Right lung (tissue), 10 donors: ENCODE results near the gene PRAMEF1. TPM values are rescaled to one million over a fixed set of nuclear protein-coding genes. Genes with fewer than 3 reads are reported as not detected.
A peak's percentile ranks its signal among the peaks of the same experiment; 100 is the strongest.
"Not testable (repeated sequence)": the region's sequence is repeated elsewhere in the genome, so short reads cannot be mapped to it uniquely, and the experiment has no call there.

Source experiments
- DNase-seq, 2 donors: peaks; one replicate each; pipeline ENCODE4 v3.0.0-alpha.2; 2013
- long read RNA-seq, 8 donors: transcript quantifications; one replicate each; lab custom pipeline, GENCODE V29; 2026
- polyA plus RNA-seq, 5 donors: library from polyadenylated mRNA; unstranded; fragments of 120-200 nt; gene quantifications; one replicate each; pipeline versions ENCODE4 v1.2.1 to v1.2.3, GENCODE V29; 2013; ENCODE audit warnings: inconsistent platforms in 1 of 5, low replicate concordance in 1 of 5; ENCODE audit not compliant: insufficient read length in 5 of 5, insufficient read depth in 1 of 5

The PRAMEF1 gene, protein sequence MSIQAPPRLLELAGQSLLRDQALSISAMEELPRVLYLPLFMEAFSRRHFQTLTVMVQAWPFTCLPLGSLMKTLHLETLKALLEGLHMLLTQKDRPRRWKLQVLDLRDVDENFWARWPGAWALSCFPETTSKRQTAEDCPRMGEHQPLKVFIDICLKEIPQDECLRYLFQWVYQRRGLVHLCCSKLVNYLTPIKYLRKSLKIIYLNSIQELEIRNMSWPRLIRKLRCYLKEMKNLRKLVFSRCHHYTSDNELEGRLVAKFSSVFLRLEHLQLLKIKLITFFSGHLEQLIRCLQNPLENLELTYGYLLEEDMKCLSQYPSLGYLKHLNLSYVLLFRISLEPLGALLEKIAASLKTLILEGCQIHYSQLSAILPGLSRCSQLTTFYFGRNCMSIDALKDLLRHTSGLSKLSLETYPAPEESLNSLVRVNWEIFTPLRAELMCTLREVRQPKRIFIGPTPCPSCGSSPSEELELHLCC
- not detected for polyA plus RNA-seq
- long read RNA-seq, donor 1: 0 reads
- long read RNA-seq, donor 2: 0 reads
- long read RNA-seq, donor 3: 0 reads
- long read RNA-seq, donor 4: 0 reads
- long read RNA-seq, donor 5: 0 reads
- long read RNA-seq, donor 6: 0 reads
- long read RNA-seq, donor 7: 0 reads
- long read RNA-seq, donor 8: 0 reads

DNA sequence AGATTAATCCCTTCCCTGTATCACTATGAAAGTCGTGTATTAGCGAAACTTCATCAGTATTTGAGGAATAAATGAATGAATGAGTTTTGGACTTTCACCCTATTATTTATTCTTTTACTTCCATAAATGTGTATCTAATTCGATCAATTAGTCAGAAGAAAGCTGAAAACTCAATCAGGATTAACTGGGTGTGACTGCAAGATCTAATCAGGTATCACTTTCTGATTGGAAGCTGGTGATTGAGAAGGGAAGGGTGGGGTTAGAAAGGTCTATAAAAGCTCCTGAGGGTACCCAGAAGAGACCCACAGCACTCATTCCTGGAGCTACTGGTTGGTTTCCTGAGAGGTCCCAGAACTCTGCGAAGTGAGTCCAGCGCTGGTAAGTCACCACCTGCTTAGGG is at the start of gene PRAMEF1:
TSS of gene PRAMEF1 (plus strand) at position 301 of the 400 bp plus-strand sequence. CDS start 1,831 bp downstream, outside the sequence.
- not testable (repeated sequence) for DNase-seq

DNA sequence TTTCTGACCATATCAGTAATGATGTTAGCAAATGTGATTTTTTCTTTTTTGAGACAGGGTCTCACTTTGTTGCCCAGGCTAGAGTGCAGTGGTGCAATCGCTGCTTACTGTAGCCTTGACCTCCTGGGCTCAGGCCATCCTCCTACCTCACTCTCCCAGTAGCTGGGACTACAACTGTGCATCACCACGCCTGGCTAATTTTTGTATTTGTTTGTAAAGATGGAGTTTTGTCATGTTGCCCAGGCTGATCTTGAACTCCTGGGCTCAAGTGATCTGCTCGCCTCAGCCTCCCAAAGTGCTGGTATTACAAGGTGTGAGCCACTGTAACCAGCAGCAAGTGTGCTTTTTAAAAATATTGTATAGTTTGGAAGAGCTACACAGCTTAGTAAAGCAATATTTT is 49.3 kb upstream of the PRAMEF1 start:
- no peak for DNase-seq

DNA sequence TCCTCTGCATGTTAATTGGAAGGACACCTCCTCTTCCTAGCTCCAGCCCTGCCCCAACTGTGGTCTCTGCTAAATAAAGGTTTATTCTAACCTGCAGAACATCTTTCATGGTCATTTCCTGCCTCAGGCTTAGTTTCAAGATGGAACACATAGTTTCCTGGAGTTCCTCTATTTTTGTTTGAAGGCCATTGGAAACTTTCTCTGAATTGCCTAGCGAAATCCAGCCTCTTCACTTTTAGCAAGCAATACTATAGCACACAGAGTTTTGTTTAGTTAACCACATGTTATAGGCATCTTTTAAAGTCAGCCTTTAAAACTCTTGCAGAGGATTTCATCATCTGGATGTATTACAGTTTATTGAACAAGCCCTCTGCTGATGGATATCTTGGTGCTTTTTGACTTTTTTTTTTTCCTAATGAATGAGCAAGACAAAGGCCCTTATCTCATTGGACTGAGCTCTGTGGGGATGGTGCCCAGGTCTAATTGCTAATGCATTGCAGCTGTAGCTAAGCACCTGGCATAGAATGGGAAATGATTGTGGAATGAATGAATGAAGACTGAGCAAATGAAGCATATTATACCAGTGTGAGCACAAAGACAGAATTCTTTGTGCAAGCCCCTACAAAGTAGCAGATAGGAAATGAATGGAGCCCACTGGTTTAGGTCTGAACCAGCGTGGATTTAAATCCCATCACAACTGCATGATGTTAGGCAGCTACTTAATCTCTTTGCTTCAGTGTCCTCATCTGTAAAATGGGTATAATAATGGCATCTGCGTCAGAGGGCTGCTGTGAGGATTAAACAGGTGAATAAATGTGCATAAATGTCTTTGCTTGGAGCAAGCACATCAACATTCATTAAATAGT is 45.8 kb upstream of the PRAMEF1 start:
- no peak for DNase-seq

DNA sequence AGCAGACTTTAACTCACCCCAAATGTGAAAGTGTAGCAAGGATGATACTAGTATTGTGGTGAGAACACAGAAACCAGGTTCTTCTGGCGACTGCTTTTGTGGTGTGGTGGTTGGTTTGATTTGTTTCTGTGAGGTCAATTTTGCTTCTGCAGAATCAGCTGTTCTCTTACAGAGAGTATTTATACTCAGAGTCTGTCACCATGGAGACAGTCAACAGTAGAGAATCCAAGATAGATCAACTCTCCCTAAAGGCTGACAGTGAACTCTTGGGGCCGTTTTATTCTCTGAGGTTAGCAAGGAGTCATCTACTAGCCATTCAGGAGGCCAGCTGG is 45.2 kb upstream of the PRAMEF1 start, which contains the start of gene CFAP107:
TSS of gene CFAP107 (plus strand) at position 209 of the 332 bp plus-strand sequence. CDS start 231 bp downstream, outside the sequence.
- peak in 1 of 2 donors; percentile 16 for DNase-seq

DNA sequence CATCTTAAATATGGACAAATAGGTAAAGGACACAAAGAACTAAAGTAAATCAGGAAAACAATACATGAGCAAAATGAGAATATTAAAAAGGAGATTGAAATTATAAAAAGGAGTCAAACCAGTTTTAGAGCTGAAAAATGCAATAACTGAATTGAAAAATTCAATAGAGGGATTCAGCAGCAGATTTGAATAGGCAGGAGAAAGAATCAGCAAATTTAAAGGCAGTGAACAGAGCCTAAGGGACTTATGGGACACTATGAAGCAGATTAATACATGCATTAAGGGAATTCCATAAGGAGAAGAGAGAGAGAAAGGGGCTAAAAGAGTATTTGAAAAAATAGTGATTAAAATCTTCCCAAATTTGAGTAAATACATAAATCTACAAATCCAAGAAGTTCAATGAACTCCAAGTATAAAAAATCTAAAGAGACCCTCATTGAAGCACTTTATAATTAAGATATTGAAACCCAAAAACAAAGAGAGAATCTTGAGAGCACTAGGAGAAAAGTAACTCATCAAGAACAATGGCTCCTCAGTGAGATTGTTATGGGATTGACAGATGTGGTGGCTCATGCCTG is 42.3 kb upstream of the PRAMEF1 start:
- no peak for DNase-seq

DNA sequence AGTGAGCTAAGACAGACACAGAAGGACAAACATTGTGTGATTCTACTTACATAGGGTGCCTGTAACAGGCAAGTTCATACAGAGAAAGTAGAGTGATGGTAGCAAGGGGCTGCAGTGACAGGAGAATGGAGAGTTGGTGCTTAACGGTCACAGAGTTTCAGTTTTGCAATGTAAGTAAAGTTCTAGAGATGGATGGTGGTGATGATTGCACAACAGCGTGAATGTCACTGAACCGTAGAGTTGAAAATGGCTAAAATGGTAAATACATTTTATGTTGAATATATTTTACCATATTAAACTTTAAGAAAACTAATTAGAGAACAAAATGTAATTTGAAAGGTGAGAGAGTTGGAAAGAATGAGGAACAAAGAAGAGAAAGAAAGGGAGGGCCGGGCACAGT is 36.5 kb upstream of the PRAMEF1 start:
- no peak for DNase-seq

DNA sequence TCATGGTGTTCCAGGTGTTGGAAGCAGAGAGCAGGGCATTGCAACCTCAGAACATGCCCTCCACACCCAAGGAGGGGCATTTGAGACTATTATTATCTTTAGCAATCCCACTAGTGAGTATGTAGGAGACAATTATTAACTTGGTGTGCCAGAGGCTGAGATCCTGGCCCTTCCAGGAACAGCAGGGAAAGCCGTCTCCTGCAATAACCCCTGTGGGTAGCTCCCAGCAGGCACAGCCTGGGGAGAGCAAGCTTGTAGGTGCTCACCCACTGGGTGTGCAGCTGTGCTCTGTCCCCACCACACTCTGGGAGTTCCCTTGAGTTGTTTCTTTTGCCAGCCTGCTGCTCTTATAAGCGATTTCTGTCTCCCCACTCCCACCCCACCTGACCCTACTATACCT is 34.9 kb upstream of the PRAMEF1 start:
- no peak for DNase-seq

DNA sequence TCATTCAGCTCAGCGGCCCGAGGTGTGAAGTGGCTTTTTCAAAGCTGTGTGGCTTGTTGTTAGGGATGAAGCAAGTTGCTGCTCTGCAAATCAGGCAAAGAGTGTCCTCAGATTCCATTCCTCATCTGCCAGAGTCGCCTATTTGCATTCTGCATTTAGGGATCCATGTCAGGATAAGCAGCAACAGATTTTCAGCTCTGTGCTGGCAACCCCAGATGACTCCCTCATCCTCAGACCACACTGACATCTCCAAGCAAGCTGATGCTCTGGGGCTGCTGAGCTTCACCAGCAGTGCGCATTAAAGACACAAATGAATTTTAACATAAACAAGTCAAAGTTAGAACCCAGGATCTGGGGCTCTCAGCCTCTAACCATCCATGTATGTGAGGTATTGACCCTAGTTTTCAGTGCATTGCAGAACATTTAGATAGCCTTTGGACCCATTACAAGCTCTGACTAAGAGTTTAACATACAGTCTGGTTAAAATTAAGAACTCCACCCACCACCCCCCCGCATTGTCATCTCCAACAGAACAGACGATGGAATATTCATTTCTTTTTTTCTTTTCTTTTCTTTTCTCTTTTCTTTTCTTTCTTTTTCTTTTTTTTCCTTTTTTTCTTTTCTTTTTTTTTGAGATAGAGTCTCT is 34.3 kb upstream of the PRAMEF1 start:
- no peak for DNase-seq

DNA sequence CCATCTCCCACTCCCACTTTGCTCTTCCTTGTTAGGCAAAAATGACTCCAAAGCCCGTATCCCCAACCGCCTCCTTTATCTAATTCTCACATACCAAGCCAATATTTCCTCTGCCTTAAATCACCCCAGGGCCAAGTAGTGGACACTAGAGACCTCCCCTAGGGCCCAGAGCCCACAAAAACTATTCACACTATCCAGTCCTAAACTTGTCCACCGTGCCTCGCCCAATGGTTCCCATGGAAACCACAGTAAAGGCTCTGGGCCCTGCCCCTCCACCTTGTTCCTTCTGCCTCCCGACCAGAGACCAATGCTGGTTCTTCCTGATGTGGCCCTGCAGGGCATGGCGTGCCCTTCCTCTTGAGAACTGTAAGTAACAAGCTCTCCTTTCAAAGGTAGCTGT is 33.4 kb upstream of the PRAMEF1 start:
- no peak for DNase-seq

DNA sequence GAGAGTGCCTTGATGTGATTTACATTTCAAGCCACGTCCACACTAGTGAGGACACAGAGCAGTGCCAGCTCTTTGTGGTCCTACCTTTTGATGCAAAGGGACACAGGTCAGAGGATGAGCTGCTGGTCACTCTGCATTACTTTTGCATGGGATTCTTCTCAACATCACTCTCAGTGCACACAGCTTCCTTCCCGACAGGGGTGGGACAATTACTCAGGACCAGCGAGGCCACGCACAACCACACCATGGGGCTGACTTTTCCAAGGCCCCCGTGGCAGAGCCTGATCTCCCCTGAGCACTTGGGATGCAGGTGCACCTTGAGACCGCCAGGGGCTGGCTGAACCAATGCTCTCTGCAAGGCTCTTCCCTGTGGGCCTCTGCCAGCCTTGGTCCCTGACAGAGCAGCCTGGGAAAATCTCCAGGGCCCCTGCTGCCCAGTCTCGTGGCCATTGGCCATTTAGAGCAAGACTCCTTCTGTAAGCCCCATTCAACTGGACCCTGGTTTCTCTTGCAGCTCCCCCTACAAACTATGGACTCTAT is 30.9 kb upstream of the PRAMEF1 start:
- no peak for DNase-seq

DNA sequence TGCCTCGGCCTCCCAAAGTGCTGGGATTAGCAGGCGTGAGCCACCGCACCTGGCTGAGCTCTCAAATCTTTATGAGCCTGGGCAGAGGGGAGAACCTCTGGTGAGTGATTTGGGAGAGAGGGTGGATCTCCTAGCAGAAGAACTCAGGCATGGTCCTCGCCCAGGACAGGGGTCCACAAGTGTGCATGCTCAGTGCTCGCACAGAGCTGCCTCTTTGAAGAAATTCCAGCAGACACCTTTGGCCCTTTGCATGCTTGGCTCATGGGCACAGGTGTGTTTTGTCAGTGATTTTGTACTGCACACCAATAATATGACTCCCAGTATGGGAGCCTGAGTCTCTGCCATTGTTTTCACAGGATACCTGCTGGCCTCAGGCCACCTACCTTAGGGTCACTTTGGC is 29.4 kb upstream of the PRAMEF1 start:
- DNase-seq: no peak

DNA sequence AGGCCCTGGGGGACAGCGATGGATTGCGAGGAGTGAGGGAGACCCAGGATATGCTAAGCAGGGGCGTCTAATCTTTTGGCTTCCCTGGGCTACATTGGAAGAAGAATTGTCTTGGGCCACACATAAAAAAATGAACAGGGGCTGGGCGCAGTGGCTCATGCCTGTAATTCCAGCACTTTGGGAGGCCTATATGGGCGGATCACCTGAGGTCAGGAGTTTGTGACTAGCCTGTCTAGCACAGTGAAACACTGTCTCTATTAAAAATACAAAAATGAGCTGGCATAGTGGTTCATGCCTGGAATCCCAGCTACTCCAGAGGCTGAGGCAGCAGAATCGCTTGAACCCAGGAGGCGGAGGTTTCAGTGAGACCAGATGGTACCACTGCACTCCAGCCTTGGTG is 28.4 kb upstream of the PRAMEF1 start:
- no peak for DNase-seq

DNA sequence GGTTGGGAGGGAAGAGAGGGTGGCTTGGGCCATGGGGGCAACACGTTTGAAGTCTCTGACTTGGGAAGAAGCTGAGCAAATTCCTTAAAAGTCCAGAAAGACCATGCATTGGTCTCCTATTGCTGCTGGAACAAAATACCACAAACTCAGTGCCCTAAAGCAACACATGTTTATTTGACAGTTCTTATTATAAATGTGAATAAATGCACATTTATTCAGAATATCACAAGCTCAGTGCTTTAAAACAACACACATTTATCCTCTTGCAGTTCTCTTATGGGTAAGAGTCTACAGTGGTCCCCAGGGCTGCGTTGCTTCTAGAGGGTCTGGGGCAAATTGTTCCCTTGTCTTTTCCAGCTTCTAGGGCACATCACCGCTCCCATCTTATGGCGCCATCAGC is 27.7 kb upstream of the PRAMEF1 start:
- DNase-seq: no peak

DNA sequence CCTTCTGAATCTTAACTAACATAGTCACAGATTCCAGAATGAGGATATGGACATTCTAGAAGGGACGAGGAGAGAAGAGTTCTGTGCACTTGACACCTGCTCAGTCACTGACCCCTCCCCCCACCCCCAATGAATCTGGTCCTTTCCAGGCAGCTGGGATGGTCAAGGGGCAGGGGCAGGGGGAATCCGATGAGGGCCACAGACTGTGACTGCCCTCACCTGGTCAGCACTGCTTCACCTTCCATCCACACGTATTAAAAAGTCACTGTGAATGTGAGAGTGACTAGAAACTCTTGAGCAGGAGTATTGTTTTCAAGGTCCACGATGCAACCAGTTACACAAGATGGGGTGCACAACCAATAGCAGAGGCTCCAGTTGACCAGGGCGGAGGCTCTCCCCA is 27.2 kb upstream of the PRAMEF1 start:
- DNase-seq: no peak

DNA sequence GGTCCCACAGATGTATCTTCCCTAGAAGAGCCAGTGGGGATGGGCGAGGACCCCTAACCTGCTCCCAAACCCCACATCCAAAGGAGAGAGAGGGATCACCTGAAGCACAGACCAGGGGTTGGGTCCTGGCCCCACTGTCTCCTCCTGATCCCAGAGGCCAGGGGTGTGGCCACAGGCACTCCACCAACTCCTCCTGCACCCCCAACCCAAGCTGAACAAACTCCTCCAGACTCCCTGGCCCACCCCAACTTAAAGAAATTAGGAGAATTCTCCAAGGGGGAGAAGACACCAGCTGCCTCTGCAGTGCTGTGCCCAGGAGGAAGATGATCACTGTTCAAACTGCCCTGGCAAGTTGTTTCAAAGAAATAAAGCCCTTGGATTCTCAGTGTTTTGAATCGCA is 22.2 kb upstream of the PRAMEF1 start:
- no peak for DNase-seq

DNA sequence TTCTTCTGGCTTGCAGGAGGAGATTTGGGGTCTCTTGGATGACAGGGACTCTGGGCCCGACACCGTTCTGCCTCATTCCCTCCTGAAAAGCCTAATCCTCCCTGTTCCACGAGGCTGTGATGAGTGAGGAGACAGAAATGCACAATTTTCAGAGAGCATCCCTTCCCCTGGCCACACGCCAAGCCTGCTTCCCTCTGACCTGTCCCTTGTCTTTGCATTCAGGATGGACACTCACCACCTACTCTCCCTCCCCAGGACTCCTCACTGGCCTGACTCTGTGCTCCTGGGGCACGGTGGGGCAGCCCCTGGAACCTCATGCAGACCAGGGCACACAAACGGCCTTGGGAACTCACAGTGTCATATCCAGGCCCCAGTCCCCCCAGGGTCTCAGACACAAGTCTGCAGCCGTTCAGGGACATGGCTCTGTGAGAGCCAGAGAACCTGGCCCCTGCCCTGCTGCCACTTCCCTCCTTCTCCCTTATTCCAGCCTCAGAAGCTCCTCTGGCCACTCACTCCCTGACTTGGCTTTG is 21.2 kb upstream of the PRAMEF1 start:
- no peak for DNase-seq

DNA sequence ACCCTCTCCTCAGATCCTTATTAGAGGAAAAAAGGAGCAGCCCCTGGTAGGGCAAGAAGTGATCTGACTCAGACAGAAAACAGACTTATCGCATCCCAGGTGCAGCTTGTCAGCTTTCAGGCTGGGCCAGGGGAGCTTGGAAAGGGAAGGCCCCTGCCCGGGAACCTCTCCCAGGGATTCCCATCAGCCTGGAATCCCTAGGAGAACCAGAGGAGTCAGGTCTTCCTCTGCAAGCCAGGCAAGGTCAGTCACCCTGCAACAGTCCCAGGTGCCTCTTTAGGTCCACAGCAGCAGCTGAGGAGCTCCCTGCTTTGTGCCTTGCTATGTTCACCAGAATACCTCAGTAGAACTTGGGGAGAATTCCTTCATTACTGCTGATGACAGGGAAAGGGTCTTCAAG is 20.6 kb upstream of the PRAMEF1 start:
- DNase-seq: no peak

DNA sequence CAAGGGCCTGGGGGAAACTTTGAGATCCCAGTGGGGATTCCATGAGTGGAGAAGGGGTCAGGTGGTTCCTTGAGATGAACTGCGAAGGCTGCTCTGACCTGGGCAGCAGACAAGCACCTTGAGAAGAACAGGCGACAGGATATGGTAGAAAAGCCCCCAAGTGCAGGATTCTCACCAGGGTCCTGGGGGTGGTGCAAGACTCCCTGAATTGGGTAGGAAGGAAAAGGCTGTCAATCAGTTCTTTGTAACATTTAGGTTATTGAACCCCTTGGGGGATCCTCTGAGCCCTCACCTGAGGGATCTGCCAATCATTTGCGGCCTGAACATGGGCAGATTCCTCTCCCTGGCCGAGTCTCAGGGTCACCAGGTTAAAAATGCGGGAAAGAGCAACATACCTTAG is 20.0 kb upstream of the PRAMEF1 start:
- DNase-seq: no peak

DNA sequence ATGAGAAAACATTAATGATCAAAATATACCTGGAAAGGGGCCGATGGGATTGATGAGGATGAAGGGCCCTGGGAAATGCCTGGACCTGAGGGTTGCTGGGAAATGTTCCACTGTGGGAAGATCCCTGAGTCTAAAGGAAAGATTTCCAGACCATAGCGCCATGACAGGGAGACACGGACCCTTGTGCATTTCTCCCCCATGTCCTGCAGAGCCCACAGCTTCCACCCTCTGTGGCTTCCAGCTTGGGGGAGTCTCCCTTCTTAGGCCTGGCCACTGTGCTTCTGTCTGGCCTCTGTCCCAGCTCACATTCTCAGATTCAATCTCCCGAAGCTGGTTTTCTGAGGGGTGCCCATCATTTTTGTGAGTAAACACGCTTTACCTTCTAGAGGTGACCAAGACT is 18.7 kb upstream of the PRAMEF1 start:
- no peak for DNase-seq

DNA sequence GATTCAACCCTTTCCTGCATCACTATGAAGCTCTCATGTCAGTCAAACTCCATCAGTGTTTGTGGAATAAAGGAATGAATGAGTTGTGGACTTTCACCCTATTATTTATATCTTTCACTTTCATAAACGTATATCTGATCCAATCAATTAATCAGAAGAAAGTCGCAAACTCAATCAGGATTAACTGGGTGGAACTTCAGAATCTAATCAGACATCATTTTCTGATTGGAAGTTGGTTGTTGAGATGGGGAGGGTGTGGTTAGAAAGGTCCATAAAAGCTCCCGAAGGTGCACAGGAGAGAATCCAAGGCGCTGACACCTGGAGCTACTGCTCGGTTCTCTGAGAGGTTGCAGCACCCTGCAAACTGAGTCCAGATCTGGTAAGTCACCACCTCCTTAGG is 17.8 kb upstream of the PRAMEF1 start, which contains the start of gene PRAMEF12:
TSS of gene PRAMEF12 (plus strand) at position 301 of the 400 bp plus-strand sequence. CDS start 1,130 bp downstream, outside the sequence.
- DNase-seq: no peak
